Panc1 (cell line): Measurements from ENCODE around the gene ITGA2. TPM values are rescaled to one million over a fixed set of nuclear protein-coding genes. Genes with fewer than 3 reads are reported as not detected.

Experiments used
- ATAC-seq: fragments of 200-7000 bp; cut with Tn5 transposase; 2 replicates; pipeline ENCODE4 v1.9.1; 2020; ENCODE audit warnings: mild to moderate bottlenecking, moderate library complexity
- BruUV-seq: library from RNA; stranded (reverse); fragments of 400-500 nt; replicated peaks from 2 replicates; lab custom pipeline; 2021; lab: Mats Ljungman, UMichigan
- CTCF ChIA-PET: fragments of 300-600 bp; sonication (Branson Sonifier 250); formaldehyde crosslinking; loops from one replicate; lab custom pipeline; 2022; ENCODE audit warnings: antibody characterized with exemption; lab: Charles Lee
- POLR2A ChIA-PET: fragments of 300-600 bp; sonication (Branson Sonifier 250); formaldehyde crosslinking; loops from one replicate; lab custom pipeline; 2022; ENCODE audit warnings: antibody characterized with exemption; lab: Charles Lee
- DNase-seq: peaks from one replicate; pipeline ENCODE4 v3.0.0-alpha.2; 2010; ENCODE audit warnings: low read depth, low spot score
- H3K27ac ChIP-seq: 2 replicates; pipeline ENCODE4 v1.5.1; 2011; ENCODE audit warnings: mild to moderate bottlenecking, low read length, inconsistent platforms
- H3K27me3 ChIP-seq: fragments of 200-500 bp; sonication (Bioruptor generic); 2 replicates; pipeline ENCODE4 v1.6.0; 2014; ENCODE audit warnings: low read length, inconsistent platforms; ENCODE audit not compliant: control insufficient read depth, insufficient read depth
- H3K36me3 ChIP-seq: fragments of 200-500 bp; sonication (Bioruptor generic); 2 replicates; pipeline ENCODE4 v1.5.1; 2014; ENCODE audit warnings: inconsistent platforms, mild to moderate bottlenecking, low read length, moderate library complexity; ENCODE audit not compliant: control insufficient read depth, insufficient read depth
- H3K4me1 ChIP-seq: 2 replicates; pipeline ENCODE4 v1.5.1; 2011; ENCODE audit warnings: inconsistent platforms, mild to moderate bottlenecking, low read length, moderate library complexity; ENCODE audit not compliant: control insufficient read depth, insufficient read depth
- H3K4me3 ChIP-seq, 2 experiments: 2 replicates each; pipeline ENCODE4 v1.5.1; 2011 to 2012; ENCODE audit warnings: low read depth in 2 of 2, low read length in 2 of 2, mild to moderate bottlenecking in 2 of 2, inconsistent platforms in 1 of 2, moderate library complexity in 1 of 2
- H3K9me3 ChIP-seq: fragments of 200-500 bp; sonication (Bioruptor generic); 2 replicates; pipeline ENCODE4 v1.5.1; 2014; ENCODE audit warnings: low read depth, mild to moderate bottlenecking, inconsistent platforms, low read length, moderate library complexity; ENCODE audit not compliant: control insufficient read depth, insufficient read depth
- POLR2AphosphoS5 ChIP-seq: IDR thresholded peaks from 2 replicates; pipeline ENCODE4 v1.6.1; 2012; ENCODE audit warnings: mild to moderate bottlenecking, low read depth, low read length, moderate library complexity
- SIN3A ChIP-seq: IDR thresholded peaks from 2 replicates; pipeline ENCODE4 v1.6.1; 2012; ENCODE audit warnings: low read depth, mild to moderate bottlenecking, low read length, moderate library complexity, borderline replicate concordance; ENCODE audit not compliant: insufficient read depth
- TCF7L2 ChIP-seq: IDR thresholded peaks from 2 replicates; pipeline ENCODE4 v1.6.1; 2011; ENCODE audit warnings: mild to moderate bottlenecking, low read depth, low read length, inconsistent platforms
- in situ Hi-C: cut with HindIII; loops from 2 replicates; pipeline ENCODE4 v1.10.0; 2016; ENCODE audit warnings: low sequenced_read_pairs, low pct_unique_long_range_greater_than_20kb
- intact Hi-C: fragments of 100-400 bp; cut with micrococcal nuclease; formaldehyde crosslinking; loops from one replicate; pipeline ENCODE4 v1.10.0; 2022; ENCODE audit not compliant: unreplicated experiment
- total RNA-seq: library from RNA; stranded (reverse); gene quantifications from one replicate; pipeline ENCODE4 v1.2.1, GENCODE V29; 2021; ENCODE audit not compliant: unreplicated experiment
- TF ChIP-seq, protein P1 (sequence below): fragments of 450-650 bp; IDR thresholded peaks from 2 replicates; pipeline ENCODE4 v1.5.1; 2017; ENCODE audit warnings: mild to moderate bottlenecking

ITGA2 gene
- total RNA-seq, 1 experiment from 2014 or later, result 41.8 TPM

DNA sequence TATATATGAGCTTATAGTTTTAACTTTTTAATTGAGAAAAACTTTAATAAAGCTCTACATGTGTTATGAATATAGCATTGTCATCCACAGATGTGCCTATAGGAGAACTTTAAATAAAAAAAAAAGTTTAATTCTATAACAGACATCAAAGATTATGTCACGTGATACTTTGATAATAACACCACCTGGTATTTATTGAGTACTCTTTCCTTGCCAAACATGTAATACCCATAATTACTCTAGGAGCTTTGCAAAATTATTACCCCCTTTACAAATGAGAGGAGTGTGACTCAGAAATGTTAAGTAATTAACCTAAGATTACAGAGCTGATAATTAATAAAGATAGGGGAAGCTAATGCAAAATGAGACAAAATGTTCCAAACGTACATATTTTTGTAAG is 43.0 kb downstream of the ITGA2 start:
- TF ChIP-seq, protein P1, sequence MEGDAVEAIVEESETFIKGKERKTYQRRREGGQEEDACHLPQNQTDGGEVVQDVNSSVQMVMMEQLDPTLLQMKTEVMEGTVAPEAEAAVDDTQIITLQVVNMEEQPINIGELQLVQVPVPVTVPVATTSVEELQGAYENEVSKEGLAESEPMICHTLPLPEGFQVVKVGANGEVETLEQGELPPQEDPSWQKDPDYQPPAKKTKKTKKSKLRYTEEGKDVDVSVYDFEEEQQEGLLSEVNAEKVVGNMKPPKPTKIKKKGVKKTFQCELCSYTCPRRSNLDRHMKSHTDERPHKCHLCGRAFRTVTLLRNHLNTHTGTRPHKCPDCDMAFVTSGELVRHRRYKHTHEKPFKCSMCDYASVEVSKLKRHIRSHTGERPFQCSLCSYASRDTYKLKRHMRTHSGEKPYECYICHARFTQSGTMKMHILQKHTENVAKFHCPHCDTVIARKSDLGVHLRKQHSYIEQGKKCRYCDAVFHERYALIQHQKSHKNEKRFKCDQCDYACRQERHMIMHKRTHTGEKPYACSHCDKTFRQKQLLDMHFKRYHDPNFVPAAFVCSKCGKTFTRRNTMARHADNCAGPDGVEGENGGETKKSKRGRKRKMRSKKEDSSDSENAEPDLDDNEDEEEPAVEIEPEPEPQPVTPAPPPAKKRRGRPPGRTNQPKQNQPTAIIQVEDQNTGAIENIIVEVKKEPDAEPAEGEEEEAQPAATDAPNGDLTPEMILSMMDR, result no peak
- TF ChIP-seq SIN3A, result no peak
- no TSS peak for BruUV-seq
- Histone ChIP-seq H3K36me3 (no peaks in the 10 kb centered on the region; the same call in 1 of the 2 replicates), H3K9me3 (no peaks in the 10 kb centered on the region), H3K4me1 (peaks cover 66% of the 10 kb centered on the region), H3K27me3 (no peaks in the 10 kb centered on the region), H3K27ac (peak overlapping the region; percentile 83), H3K4me3 (no peak overlapping the region)
- intact Hi-C loops (no loop called here), in situ Hi-C loops (no loop called here)
- POLR2A ChIA-PET, result interaction anchor here (0.6 kb wide), 1 partner anchor 78 kb away, joined by 3 read pairs; no protein-coding TSS in a partner anchor
- DNase-seq (no peak), ATAC-seq (no peak)
- CTCF ChIA-PET, result no interaction called here

DNA sequence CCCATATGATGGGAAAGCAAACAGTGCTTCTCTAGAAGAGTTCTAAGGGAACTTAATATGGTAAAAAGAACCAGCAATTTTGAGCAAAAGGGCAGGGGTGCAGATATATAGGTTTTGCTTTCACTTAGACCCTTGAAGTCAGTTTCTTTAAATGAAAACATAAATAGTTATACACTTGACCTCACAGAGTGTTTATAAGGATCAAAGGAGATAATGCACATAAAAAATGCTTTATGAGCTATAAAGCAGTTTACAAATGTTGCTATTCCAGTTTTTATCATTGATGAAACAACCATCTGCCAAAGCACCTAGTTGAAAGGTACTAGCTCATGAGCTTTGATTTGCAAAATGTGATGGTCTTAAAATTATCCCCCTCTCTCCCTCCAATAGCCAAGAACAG is 45.7 kb downstream of the ITGA2 start:
- H3K4me3 ChIP-seq, result no peak overlapping the region
- intact Hi-C loops (no loop called here), in situ Hi-C loops (no loop called here)
- H3K27ac ChIP-seq, result peak overlapping the region; percentile 1; the same call in 1 of the 2 replicates
- TF ChIP-seq TCF7L2 (peak; percentile 97), POLR2AphosphoS5 (no peak)
- no peaks in the 10 kb centered on the region for H3K9me3 ChIP-seq
- H3K27me3 ChIP-seq, result no peaks in the 10 kb centered on the region
- H3K4me1 ChIP-seq, result peaks cover 64% of the 10 kb centered on the region
- no peak for ATAC-seq
- no TSS peak for BruUV-seq
- DNase-seq, result no peak
- POLR2A ChIA-PET, result no interaction called here
- CTCF ChIA-PET, result interaction anchor here (0.7 kb wide), 1 partner anchor 37 kb away, joined by 3 read pairs; no protein-coding TSS in a partner anchor
- no peaks in the 10 kb centered on the region; the same call in 1 of the 2 replicates for H3K36me3 ChIP-seq

DNA sequence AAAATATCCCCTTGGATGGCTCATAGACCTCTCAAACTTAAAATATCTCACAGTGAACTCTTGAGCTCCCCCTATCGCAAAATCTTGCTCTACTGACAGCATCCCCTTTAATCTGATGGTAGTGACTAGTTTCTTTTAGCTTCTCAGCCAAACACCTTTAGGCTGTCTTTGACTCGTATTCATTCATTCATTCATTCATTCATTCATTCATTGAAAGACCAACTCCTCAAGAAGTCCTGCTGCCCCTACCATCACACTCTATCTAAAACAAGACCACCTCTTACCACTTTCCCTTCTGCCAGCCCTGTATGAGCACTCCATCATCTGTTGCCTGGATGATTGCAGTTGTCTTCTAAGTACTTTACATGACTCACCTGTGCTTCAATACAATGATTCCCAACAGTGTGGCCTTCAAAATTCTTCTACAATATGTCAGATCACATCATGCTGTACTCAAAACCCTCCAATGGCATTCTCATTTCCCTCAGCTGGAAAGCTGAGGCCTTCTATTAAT is 46.8 kb downstream of the ITGA2 start:
- intact Hi-C loops, result no loop called here
- no peak for DNase-seq
- TF ChIP-seq POLR2AphosphoS5, result no peak
- TF ChIP-seq, protein P1, result peak; percentile 77
- Histone ChIP-seq H3K27me3 (no peaks in the 10 kb centered on the region), H3K36me3 (no peaks in the 10 kb centered on the region; the same call in 1 of the 2 replicates), H3K4me1 (peaks cover 54% of the 10 kb centered on the region), H3K9me3 (no peaks in the 10 kb centered on the region), H3K4me3 (no peak overlapping the region), H3K27ac (no peak overlapping the region)
- in situ Hi-C loops, result no loop called here
- no TSS peak for BruUV-seq
- ChIA-PET POLR2A (no interaction called here), CTCF (interaction anchor here (0.7 to 1.1 kb wide), 3 partner anchors 12 to 86 kb away, joined by 3 to 5 read pairs (median 4); no protein-coding TSS in a partner anchor)
- ATAC-seq, result no peak
